Stimulated activated CD4-positive, alpha-beta T cell treated with anti-CD3 and anti-CD28 coated beads, TNF-alpha, amount 100 ng/mL, for 24 hours (primary cell): ENCODE data around the gene TSLP.

Experiments used
- DNase-seq, 3 experiments: peaks; one replicate each; pipeline ENCODE4 v3.0.0-alpha.2; 2020; ENCODE audit warnings: low read depth in 3 of 3

The TSLP gene

GRCh38 chr5:111095982-111096381, 24.5 kb downstream of the TSLP start:
- DNase-seq = no peak

- DNase-seq = no peak
Observed at GRCh38 chr5:111099058-111099778, 27.7 kb downstream of the TSLP start.

GRCh38 chr5:111106320-111106948, 34.9 kb downstream of the TSLP start:
- DNase-seq = no peak

GRCh38 chr5:111107371-111107770, 35.9 kb downstream of the TSLP start:
- DNase-seq = no peak

- no peak for DNase-seq
Observed at GRCh38 chr5:111111956-111112355, 40.4 kb downstream of the TSLP start.

- DNase-seq = no peak
Observed at GRCh38 chr5:111113678-111114077, 42.2 kb downstream of the TSLP start.

GRCh38 chr5:111115229-111115628, 43.7 kb downstream of the TSLP start:
- DNase-seq = no peak

GRCh38 chr5:111116550-111116949, 45.0 kb downstream of the TSLP start:
- DNase-seq = no peak

GRCh38 chr5:111117136-111117535, 45.6 kb downstream of the TSLP start:
- DNase-seq = no peak

- DNase-seq = no peak
Observed at GRCh38 chr5:111119221-111119620, 47.7 kb downstream of the TSLP start.

GRCh38 chr5:111119856-111120255, 48.3 kb downstream of the TSLP start:
- DNase-seq = no peak

GRCh38 chr5:111120911-111121310, 49.4 kb downstream of the TSLP start:
- no peak for DNase-seq

GRCh38 chr5:111121926-111122325, 50.4 kb downstream of the TSLP start:
- no peak for DNase-seq

GRCh38 chr5:111122398-111122797, 50.9 kb downstream of the TSLP start:
- no peak for DNase-seq

- no peak for DNase-seq
Observed at GRCh38 chr5:111124793-111125192, 53.3 kb downstream of the TSLP start.

- no peak for DNase-seq
Observed at GRCh38 chr5:111126896-111127295, 55.4 kb downstream of the TSLP start.
